Neural cell (in vitro differentiated cells): ENCODE results near the gene TACO1.

Experiments
- EP300 ChIP-seq: fragments of 450-650 bp; conservative IDR thresholded peaks from 2 replicates; pipeline ENCODE4 v1.6.1; 2014; ENCODE audit warnings: antibody characterized with exemption, mild to moderate bottlenecking, moderate library complexity; ENCODE audit not compliant: poor library complexity, severe bottlenecking
- TAF1 ChIP-seq: IDR thresholded peaks from 2 replicates; pipeline ENCODE4 v1.6.1; 2012; ENCODE audit warnings: low read depth
- TF ChIP-seq, protein P1 (sequence below): fragments of 450-650 bp; IDR thresholded peaks from 2 replicates; pipeline ENCODE4 v1.5.1; 2014; ENCODE audit warnings: antibody characterized with exemption, mild to moderate bottlenecking, moderate library complexity; ENCODE audit not compliant: poor library complexity, severe bottlenecking
- TF ChIP-seq, protein P2 (sequence below): IDR thresholded peaks from 2 replicates; pipeline ENCODE4 v1.6.1; 2012; ENCODE audit warnings: borderline replicate concordance

GRCh38 chr17:63635290-63635689 lies 34.6 kb downstream of the TACO1 start:
- TF ChIP-seq, protein P1, sequence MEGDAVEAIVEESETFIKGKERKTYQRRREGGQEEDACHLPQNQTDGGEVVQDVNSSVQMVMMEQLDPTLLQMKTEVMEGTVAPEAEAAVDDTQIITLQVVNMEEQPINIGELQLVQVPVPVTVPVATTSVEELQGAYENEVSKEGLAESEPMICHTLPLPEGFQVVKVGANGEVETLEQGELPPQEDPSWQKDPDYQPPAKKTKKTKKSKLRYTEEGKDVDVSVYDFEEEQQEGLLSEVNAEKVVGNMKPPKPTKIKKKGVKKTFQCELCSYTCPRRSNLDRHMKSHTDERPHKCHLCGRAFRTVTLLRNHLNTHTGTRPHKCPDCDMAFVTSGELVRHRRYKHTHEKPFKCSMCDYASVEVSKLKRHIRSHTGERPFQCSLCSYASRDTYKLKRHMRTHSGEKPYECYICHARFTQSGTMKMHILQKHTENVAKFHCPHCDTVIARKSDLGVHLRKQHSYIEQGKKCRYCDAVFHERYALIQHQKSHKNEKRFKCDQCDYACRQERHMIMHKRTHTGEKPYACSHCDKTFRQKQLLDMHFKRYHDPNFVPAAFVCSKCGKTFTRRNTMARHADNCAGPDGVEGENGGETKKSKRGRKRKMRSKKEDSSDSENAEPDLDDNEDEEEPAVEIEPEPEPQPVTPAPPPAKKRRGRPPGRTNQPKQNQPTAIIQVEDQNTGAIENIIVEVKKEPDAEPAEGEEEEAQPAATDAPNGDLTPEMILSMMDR: no peak
- no peak for TF ChIP-seq EP300
- TF ChIP-seq, protein P2, sequence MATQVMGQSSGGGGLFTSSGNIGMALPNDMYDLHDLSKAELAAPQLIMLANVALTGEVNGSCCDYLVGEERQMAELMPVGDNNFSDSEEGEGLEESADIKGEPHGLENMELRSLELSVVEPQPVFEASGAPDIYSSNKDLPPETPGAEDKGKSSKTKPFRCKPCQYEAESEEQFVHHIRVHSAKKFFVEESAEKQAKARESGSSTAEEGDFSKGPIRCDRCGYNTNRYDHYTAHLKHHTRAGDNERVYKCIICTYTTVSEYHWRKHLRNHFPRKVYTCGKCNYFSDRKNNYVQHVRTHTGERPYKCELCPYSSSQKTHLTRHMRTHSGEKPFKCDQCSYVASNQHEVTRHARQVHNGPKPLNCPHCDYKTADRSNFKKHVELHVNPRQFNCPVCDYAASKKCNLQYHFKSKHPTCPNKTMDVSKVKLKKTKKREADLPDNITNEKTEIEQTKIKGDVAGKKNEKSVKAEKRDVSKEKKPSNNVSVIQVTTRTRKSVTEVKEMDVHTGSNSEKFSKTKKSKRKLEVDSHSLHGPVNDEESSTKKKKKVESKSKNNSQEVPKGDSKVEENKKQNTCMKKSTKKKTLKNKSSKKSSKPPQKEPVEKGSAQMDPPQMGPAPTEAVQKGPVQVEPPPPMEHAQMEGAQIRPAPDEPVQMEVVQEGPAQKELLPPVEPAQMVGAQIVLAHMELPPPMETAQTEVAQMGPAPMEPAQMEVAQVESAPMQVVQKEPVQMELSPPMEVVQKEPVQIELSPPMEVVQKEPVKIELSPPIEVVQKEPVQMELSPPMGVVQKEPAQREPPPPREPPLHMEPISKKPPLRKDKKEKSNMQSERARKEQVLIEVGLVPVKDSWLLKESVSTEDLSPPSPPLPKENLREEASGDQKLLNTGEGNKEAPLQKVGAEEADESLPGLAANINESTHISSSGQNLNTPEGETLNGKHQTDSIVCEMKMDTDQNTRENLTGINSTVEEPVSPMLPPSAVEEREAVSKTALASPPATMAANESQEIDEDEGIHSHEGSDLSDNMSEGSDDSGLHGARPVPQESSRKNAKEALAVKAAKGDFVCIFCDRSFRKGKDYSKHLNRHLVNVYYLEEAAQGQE: no peak
- no peak for TF ChIP-seq TAF1
